ENCODE measurements around the gene SLC17A8.
"Not testable (repeated sequence)": the region's sequence is repeated elsewhere in the genome, so short reads cannot be mapped to it uniquely, and the experiment has no call there.

SLC17A8 gene

DNA sequence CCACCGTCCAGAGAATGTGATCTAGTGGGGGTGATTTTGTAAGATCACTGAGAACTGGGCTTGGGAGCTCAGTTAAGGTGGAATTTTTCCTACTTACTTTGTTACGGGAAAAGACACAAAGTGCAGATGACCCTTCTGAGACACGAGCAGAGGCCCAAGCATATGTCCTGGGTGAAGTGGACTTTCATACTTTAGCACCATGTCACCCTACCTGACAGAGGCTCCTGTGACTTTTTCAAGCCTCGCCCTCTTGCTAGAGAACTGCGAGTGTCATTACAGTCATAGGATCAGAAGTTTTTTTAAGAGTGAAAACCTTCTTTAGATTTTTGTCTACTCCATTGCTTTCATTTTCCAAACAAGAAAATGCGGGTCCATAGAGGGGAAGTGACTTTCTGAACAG, 56.1 kb downstream of the SLC17A8 start:
- Mint-ChIP-seq H3K27ac (no peak overlapping the region), H3K36me3 (ENCODE audit: low read depth) (no peaks in the 10 kb centered on the region), H3K4me3 (no peak overlapping the region), H3K4me1 (ENCODE audit: low read depth) (peaks cover 5% of the 10 kb centered on the region), H3K9me3 (no peaks in the 10 kb centered on the region), H3K27me3 (no peaks in the 10 kb centered on the region)
- intact Hi-C loops (cut with micrococcal nuclease): no loop called here

DNA sequence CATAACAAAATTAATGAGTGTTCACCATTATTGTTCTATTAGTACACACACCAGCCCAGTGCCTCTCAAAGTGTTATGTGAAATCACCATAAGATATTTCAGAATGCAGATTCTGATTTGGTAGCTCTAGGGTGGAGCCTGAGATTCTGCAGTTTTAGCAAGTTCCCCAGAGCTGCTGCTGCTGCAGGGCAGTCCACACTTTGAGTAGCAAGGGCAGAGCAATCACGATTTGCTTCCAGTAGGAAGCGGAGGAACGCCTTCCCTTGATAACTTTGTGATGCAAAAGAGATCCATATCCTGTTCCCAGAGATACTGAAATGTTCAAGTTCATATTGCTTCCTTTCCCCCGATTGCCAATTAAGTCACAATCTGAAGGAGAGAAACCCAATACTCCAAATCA, 57.9 kb downstream of the SLC17A8 start:
- no peak overlapping the region for H3K4me3 Mint-ChIP-seq
- H3K9me3 Mint-ChIP-seq: no peaks in the 10 kb centered on the region
- no peaks in the 10 kb centered on the region for H3K36me3 Mint-ChIP-seq (ENCODE audit: low read depth)
- intact Hi-C loops (cut with micrococcal nuclease): no loop called here
- H3K27me3 Mint-ChIP-seq: no peaks in the 10 kb centered on the region
- H3K4me1 Mint-ChIP-seq (ENCODE audit: low read depth): peaks cover 5% of the 10 kb centered on the region
- no peak overlapping the region for H3K27ac Mint-ChIP-seq

GRCh38 chr12:100422646-100423045, 65.8 kb downstream of the SLC17A8 start:
- Mint-ChIP-seq H3K4me3 (no peak overlapping the region), H3K27me3 (no peaks in the 10 kb centered on the region), H3K4me1 (ENCODE audit: low read depth) (no peaks in the 10 kb centered on the region), H3K36me3 (ENCODE audit: low read depth) (no peaks in the 10 kb centered on the region), H3K27ac (no peak overlapping the region), H3K9me3 (peaks cover 20% of the 10 kb centered on the region)
- intact Hi-C loops (cut with micrococcal nuclease): no loop called here

DNA sequence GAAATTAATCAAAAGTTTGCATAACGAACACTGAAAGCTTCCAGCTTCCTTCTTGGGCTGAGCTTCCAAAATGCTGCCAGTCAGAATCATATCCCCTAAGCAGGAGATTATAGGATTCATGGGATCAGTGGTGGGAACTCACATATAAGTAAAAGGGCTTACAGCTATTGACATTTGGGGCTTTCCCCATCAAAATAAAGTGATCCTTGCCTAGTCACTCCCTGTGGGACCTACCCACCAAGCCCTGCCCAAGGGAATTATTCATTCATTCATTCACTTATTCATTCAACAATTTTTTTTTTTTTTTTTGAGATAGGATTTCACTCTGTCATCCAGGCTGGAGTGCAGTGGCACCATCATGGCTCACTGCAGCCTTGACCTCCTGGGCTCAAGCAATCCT, 69.3 kb downstream of the SLC17A8 start:
- no peaks in the 10 kb centered on the region for H3K36me3 Mint-ChIP-seq (ENCODE audit: low read depth)
- H3K4me3 Mint-ChIP-seq: no peak overlapping the region
- H3K27ac Mint-ChIP-seq: no peak overlapping the region
- intact Hi-C loops (cut with micrococcal nuclease): no loop called here
- peaks cover 29% of the 10 kb centered on the region for H3K9me3 Mint-ChIP-seq
- H3K4me1 Mint-ChIP-seq (ENCODE audit: low read depth): no peaks in the 10 kb centered on the region
- H3K27me3 Mint-ChIP-seq: no peaks in the 10 kb centered on the region

DNA sequence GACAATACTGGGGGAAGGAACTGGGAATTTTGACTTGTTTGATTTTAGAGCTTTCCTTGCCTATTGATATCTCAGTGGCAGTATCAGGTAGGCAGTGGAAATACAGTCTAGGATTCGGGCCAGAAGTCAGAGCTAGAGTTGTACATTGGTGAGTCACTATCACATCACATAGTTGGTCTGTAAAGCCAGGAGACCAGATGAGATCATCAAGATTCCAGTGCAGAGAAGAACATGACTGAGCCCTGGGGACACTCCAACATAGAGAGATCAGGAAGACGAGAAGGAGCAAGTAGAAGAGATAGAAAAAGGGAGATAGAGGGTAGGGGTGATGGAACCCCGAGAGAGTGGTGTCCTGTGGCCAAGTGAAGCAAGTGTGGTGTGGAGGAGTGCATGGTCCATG, 70.2 kb downstream of the SLC17A8 start:
- Mint-ChIP-seq H3K36me3 (ENCODE audit: low read depth) (no peaks in the 10 kb centered on the region), H3K4me3 (no peak overlapping the region), H3K27me3 (no peaks in the 10 kb centered on the region), H3K9me3 (peaks cover 29% of the 10 kb centered on the region), H3K4me1 (ENCODE audit: low read depth) (no peaks in the 10 kb centered on the region), H3K27ac (no peak overlapping the region)
- intact Hi-C loops (cut with micrococcal nuclease): no loop called here

GRCh38 chr12:100430251-100430650, 73.4 kb downstream of the SLC17A8 start:
- H3K27me3 Mint-ChIP-seq; H3K36me3 Mint-ChIP-seq (ENCODE audit: low read depth); intact Hi-C loops (cut with micrococcal nuclease); H3K27ac Mint-ChIP-seq; H3K4me3 Mint-ChIP-seq: not testable (repeated sequence)
- peaks cover 19% of the 10 kb centered on the region for H3K9me3 Mint-ChIP-seq
- peaks cover 13% of the 10 kb centered on the region for H3K4me1 Mint-ChIP-seq (ENCODE audit: low read depth)

DNA sequence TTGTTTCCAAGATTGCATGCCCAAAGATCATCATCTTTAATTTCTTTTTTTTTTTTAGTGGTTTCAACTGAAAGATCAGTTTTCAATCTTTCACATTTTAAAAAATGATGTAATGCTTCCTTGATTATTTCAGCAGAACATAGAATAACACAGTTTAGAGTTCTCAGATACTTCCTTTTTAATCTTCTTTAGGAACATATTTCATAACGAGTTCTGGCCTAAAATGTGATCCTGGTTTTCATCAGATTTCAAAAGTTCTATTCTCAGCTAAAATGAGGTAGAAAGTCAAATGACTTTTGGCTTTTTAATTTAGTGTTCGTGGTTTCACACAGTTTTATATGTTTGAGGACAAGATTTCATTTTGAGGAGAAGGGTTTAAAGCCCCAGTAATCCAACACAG, 76.8 kb downstream of the SLC17A8 start:
- Mint-ChIP-seq H3K27me3 (no peaks in the 10 kb centered on the region), H3K27ac (no peak overlapping the region), H3K4me3 (no peak overlapping the region), H3K36me3 (ENCODE audit: low read depth) (no peaks in the 10 kb centered on the region), H3K9me3 (peaks cover 9% of the 10 kb centered on the region), H3K4me1 (ENCODE audit: low read depth) (peaks cover 24% of the 10 kb centered on the region)
- intact Hi-C loops (cut with micrococcal nuclease): no loop called here

GRCh38 chr12:100434177-100434576, 77.3 kb downstream of the SLC17A8 start:
- H3K27ac Mint-ChIP-seq: no peak overlapping the region
- intact Hi-C loops (cut with micrococcal nuclease): no loop called here
- peaks cover 9% of the 10 kb centered on the region for H3K9me3 Mint-ChIP-seq

GRCh38 chr12:100435957-100436356, 79.1 kb downstream of the SLC17A8 start:
- intact Hi-C loops (cut with micrococcal nuclease): no loop called here
- Mint-ChIP-seq H3K36me3 (ENCODE audit: low read depth) (no peaks in the 10 kb centered on the region), H3K27me3 (no peaks in the 10 kb centered on the region), H3K9me3 (no peaks in the 10 kb centered on the region), H3K27ac (no peak overlapping the region), H3K4me3 (no peak overlapping the region), H3K4me1 (ENCODE audit: low read depth) (peaks cover 24% of the 10 kb centered on the region)

More at GRCh38 chr12:100434177-100434576, 77.3 kb downstream of the SLC17A8 start:
- Mint-ChIP-seq H3K4me1 (ENCODE audit: low read depth) (peaks cover 24% of the 10 kb centered on the region), H3K36me3 (ENCODE audit: low read depth) (no peaks in the 10 kb centered on the region), H3K27me3 (no peaks in the 10 kb centered on the region), H3K4me3 (no peak overlapping the region)

DNA sequence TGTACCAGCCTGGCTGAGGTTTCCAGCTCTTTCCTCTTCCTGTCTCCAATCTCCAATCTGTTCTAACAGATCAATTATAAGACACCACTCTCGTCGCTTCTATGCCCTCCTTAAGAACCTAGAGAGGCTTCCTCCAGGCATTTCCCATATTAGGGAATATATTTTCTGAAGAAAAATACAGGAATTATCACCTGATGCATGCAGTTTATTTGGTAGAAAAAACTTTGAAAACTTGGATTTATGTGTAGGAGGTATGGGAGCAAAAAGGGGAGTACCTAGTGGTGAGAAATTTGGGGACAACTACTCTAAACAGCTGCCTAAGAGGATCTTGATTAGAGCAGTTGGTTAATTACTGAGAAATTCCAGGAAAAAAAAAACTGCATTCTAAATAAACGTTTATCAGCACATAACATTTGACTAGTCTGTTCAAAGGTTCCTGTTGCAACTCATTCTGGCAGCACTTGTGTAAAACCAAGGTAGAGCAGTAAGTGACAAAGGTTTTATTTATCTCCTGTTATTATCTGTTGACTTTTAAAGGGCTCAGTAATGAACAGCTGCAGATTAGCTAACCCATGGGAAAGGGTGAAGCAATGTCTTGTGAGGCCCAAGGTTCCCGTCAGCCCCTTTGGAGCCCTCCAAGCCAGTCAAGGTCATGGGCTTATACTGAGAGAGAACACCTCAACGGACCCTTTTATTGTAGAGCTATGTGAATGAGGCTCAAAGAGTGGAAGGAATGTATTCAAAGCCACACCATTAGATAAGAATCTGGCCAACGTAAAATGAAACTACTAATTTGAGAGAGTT, 80.4 kb downstream of the SLC17A8 start:
- H3K36me3 Mint-ChIP-seq (ENCODE audit: low read depth): no peaks in the 10 kb centered on the region
- peaks cover 24% of the 10 kb centered on the region for H3K4me1 Mint-ChIP-seq (ENCODE audit: low read depth)
- no peaks in the 10 kb centered on the region for H3K9me3 Mint-ChIP-seq
- no peak overlapping the region for H3K4me3 Mint-ChIP-seq
- H3K27me3 Mint-ChIP-seq: no peaks in the 10 kb centered on the region
- intact Hi-C loops (cut with micrococcal nuclease): no loop called here
- H3K27ac Mint-ChIP-seq: no peak overlapping the region

- Mint-ChIP-seq H3K27me3 (no peaks in the 10 kb centered on the region), H3K4me1 (ENCODE audit: low read depth) (peaks cover 13% of the 10 kb centered on the region), H3K27ac (no peak overlapping the region), H3K36me3 (ENCODE audit: low read depth) (no peaks in the 10 kb centered on the region), H3K9me3 (no peaks in the 10 kb centered on the region), H3K4me3 (no peak overlapping the region)
- intact Hi-C loops (cut with micrococcal nuclease): no loop called here
Observed at GRCh38 chr12:100439797-100440196, 82.9 kb downstream of the SLC17A8 start.

DNA sequence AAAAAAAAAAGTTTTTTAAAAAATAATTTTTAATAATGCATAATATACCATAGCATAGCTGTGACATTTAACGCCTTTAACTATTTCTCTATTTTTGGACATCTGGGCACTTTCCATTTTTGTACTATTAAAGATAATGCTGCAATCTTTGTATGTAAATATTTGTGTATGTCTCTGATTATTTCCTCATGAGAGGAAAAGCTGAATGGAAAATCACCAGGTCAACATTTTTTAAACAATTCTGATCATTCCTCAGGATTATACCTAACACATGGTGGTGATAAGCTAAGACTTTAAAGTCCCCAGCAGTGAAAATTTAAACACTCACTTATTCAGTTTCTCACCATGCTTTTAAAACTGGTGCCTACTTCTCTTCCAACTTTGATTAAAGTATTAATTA, 85.5 kb downstream of the SLC17A8 start:
- H3K4me1 Mint-ChIP-seq (ENCODE audit: low read depth): peaks cover 6% of the 10 kb centered on the region
- no peaks in the 10 kb centered on the region for H3K27me3 Mint-ChIP-seq
- H3K36me3 Mint-ChIP-seq (ENCODE audit: low read depth): no peaks in the 10 kb centered on the region
- no peak overlapping the region for H3K27ac Mint-ChIP-seq
- intact Hi-C loops (cut with micrococcal nuclease): no loop called here
- H3K4me3 Mint-ChIP-seq: no peak overlapping the region
- no peaks in the 10 kb centered on the region for H3K9me3 Mint-ChIP-seq

DNA sequence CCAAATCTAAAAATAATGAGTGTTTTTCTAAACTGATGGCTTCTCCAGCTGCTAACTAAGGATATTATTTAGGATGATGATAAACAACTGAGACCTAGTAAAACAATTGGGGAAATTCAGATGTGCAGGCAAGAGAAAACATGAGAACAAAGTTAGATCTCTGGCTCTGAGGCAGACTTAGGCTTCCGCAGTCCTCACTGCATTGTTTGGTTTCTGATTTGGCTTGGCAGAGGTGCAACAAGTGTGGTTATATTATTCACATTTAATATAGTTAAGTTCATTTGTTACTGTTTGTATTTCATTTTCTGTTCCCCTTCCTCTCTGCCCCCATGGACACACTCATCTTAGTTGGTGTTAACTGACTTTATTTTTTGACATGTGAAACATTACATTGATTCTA, 86.6 kb downstream of the SLC17A8 start:
- Mint-ChIP-seq H3K4me3 (no peak overlapping the region), H3K9me3 (no peaks in the 10 kb centered on the region), H3K27me3 (no peaks in the 10 kb centered on the region), H3K27ac (no peak overlapping the region), H3K36me3 (ENCODE audit: low read depth) (no peaks in the 10 kb centered on the region), H3K4me1 (ENCODE audit: low read depth) (peaks cover 7% of the 10 kb centered on the region)
- intact Hi-C loops (cut with micrococcal nuclease): no loop called here

GRCh38 chr12:100445081-100445481, 88.2 kb downstream of the SLC17A8 start:
- H3K36me3 Mint-ChIP-seq (ENCODE audit: low read depth): no peaks in the 10 kb centered on the region
- H3K4me1 Mint-ChIP-seq (ENCODE audit: low read depth): peaks cover 7% of the 10 kb centered on the region
- H3K27ac Mint-ChIP-seq: no peak overlapping the region
- no peak overlapping the region for H3K4me3 Mint-ChIP-seq
- H3K9me3 Mint-ChIP-seq: no peaks in the 10 kb centered on the region
- no peaks in the 10 kb centered on the region for H3K27me3 Mint-ChIP-seq
- intact Hi-C loops (cut with micrococcal nuclease): no loop called here

DNA sequence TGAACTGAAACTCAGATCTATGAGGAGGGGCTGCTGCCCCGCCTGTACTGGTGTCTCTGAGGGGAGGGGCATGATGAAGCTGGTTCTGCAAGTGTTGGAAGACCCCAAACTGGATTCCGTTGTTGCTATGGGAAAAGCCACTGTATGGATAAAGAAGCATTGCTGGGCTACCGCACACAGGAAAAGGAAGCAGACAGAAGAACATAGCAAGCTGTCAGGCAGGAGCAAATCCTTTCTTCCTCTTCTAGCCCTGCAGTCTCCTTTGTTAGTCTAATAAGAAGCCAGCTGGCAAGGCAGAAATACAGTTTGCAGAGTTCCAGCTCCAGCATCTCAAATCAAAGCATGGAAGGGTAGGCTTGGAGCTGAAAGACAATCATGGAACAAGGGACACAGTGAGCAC, 90.5 kb downstream of the SLC17A8 start:
- peak overlapping the region; percentile 48 for H3K4me3 Mint-ChIP-seq
- no peaks in the 10 kb centered on the region for H3K9me3 Mint-ChIP-seq

More for the DNA sequence above, 90.5 kb downstream of the SLC17A8 start:
- Mint-ChIP-seq H3K27me3 (peaks cover 2% of the 10 kb centered on the region), H3K27ac (no peak overlapping the region), H3K4me1 (ENCODE audit: low read depth) (peaks cover 7% of the 10 kb centered on the region), H3K36me3 (ENCODE audit: low read depth) (no peaks in the 10 kb centered on the region)
- intact Hi-C loops (cut with micrococcal nuclease): no loop called here
